ENCODE results near the gene DAPK1.

DAPK1 gene

GRCh38 chr9:87497604-87498045 lies at the start of gene DAPK1:
TSS of gene DAPK1 (plus strand) at chr9:87497867. CDS start at chr9:87499078, 1,211 bp downstream.
- peak; percentile 16; the same call in 1 of the 2 replicates for TF ChIP-seq CTCF (IDR thresholded peaks at IDR 0.05)

GRCh38 chr9:87451149-87451548 lies 46.5 kb upstream of the DAPK1 start:
- no peak for TF ChIP-seq CTCF (IDR thresholded peaks at IDR 0.05)

GRCh38 chr9:87455407-87455806 lies 42.3 kb upstream of the DAPK1 start:
- no peak for TF ChIP-seq CTCF (IDR thresholded peaks at IDR 0.05)

GRCh38 chr9:87461256-87461655 lies 36.4 kb upstream of the DAPK1 start:
- TF ChIP-seq CTCF (IDR thresholded peaks at IDR 0.05) = no peak

GRCh38 chr9:87464110-87464991 lies 33.3 kb upstream of the DAPK1 start:
- no peak for TF ChIP-seq CTCF (IDR thresholded peaks at IDR 0.05)

GRCh38 chr9:87464992-87465378 lies 32.7 kb upstream of the DAPK1 start:
- no peak for TF ChIP-seq CTCF (IDR thresholded peaks at IDR 0.05)

GRCh38 chr9:87465816-87466215 lies 31.9 kb upstream of the DAPK1 start:
- no peak for TF ChIP-seq CTCF (IDR thresholded peaks at IDR 0.05)

Measured in LNCAP (cell line).